Measurements from ENCODE around the gene NPFFR2. TPM values are rescaled to one million over a fixed set of nuclear protein-coding genes. Genes with fewer than 3 reads are reported as not detected.

Gene NPFFR2
- total RNA-seq, 1 experiment from 2014 or later, result not detected

DNA sequence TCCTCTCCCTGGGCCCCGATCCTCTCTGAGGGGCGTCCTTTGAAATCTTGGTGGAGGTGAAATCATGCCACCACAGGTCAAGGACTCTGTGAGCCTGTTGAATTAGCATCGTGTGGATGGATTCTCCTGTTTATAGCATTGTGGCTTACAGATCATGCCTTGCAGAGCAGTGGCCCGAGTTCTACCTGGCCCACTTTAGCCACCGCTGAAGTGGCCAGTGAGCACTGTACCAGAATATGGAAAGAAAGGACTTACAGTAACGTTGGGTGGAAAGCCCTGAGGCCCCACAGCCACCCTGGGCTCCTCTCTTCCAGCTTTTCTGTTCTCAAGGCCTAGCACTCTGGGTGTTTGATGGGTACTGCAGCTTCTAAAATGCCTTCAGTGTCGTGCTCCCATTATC is 35.3 kb downstream of the NPFFR2 start:
- intact Hi-C loops (cut with micrococcal nuclease), result no loop called here
- Histone ChIP-seq H4K20me1 (ENCODE audit: insufficient read depth) (no peaks in the 10 kb centered on the region), H3K36me3 (ENCODE audit: control insufficient read depth in 1 of 2, insufficient read depth in 2 of 2, low read length in 2 of 2) (no peaks in the 10 kb centered on the region), H3K9ac (ENCODE audit: low read length) (no peak overlapping the region), H3K9me3 (ENCODE audit: control insufficient read depth in 1 of 2, insufficient read depth in 1 of 2, low read depth in 1 of 2, low read length in 2 of 2) (peaks cover 10 to 29% of the 10 kb centered on the region in 2 experiments; a peak in 3 of 4 replicates), H3K4me3 (replicated peaks in 1 of 2; ENCODE audit: low read depth in 1 of 2, low read length in 2 of 2) (no peak overlapping the region), H3K79me2 (ENCODE audit: insufficient read depth, low read length) (no peaks in the 10 kb centered on the region), H2AFZ (ENCODE audit: low read depth, low read length, poor library complexity, severe bottlenecking) (no peak overlapping the region), H3K4me2 (ENCODE audit: low read length) (no peak overlapping the region), H3K27me3 (ENCODE audit: insufficient read depth, low read length) (no peaks in the 10 kb centered on the region), H3K4me1 (ENCODE audit: control insufficient read depth in 1 of 2, insufficient read depth in 2 of 2, low read length in 2 of 2) (no peaks in the 10 kb centered on the region), H3K9me2 (ENCODE audit: insufficient read depth) (no peaks in the 10 kb centered on the region), H3K27ac (ENCODE audit: low read depth, low read length) (no peak overlapping the region)
- BruUV-seq (replicated peaks), result no TSS peak
- DNase-seq (ENCODE audit: low read depth, low spot score) (no peak), ATAC-seq (no peak)
- ChIA-PET POLR2A (no interaction called here), CTCF (no interaction called here), RAD21 (ENCODE audit: low non-redundant PET in 1 of 2, low total read pairs in 2 of 2, uncharacterized antibody in 2 of 2, unreplicated experiment in 2 of 2) (no interaction called here)
- TF ChIP-seq, protein P1, sequence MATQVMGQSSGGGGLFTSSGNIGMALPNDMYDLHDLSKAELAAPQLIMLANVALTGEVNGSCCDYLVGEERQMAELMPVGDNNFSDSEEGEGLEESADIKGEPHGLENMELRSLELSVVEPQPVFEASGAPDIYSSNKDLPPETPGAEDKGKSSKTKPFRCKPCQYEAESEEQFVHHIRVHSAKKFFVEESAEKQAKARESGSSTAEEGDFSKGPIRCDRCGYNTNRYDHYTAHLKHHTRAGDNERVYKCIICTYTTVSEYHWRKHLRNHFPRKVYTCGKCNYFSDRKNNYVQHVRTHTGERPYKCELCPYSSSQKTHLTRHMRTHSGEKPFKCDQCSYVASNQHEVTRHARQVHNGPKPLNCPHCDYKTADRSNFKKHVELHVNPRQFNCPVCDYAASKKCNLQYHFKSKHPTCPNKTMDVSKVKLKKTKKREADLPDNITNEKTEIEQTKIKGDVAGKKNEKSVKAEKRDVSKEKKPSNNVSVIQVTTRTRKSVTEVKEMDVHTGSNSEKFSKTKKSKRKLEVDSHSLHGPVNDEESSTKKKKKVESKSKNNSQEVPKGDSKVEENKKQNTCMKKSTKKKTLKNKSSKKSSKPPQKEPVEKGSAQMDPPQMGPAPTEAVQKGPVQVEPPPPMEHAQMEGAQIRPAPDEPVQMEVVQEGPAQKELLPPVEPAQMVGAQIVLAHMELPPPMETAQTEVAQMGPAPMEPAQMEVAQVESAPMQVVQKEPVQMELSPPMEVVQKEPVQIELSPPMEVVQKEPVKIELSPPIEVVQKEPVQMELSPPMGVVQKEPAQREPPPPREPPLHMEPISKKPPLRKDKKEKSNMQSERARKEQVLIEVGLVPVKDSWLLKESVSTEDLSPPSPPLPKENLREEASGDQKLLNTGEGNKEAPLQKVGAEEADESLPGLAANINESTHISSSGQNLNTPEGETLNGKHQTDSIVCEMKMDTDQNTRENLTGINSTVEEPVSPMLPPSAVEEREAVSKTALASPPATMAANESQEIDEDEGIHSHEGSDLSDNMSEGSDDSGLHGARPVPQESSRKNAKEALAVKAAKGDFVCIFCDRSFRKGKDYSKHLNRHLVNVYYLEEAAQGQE (IDR thresholded peaks at IDR 0.05; ENCODE audit: low read depth), result no peak
- TF ChIP-seq SIN3A (IDR thresholded peaks at IDR 0.05; ENCODE audit: low read depth) (no peak), TCF7L2 (IDR thresholded peaks at IDR 0.05; ENCODE audit: borderline replicate concordance, extremely low read depth, insufficient read depth, insufficient read length) (no peak), EGR1 (IDR thresholded peaks at IDR 0.05; ENCODE audit: low read depth) (no peak), ZBTB33 (IDR thresholded peaks at IDR 0.05; ENCODE audit: extremely low read depth, insufficient replicate concordance, low read length) (no peak), CTCF (IDR thresholded peaks at IDR 0.05 in 2 of 3, conservative IDR thresholded peaks at IDR 0.05 in 1 of 3; ENCODE audit: borderline replicate concordance in 1 of 3, insufficient read depth in 1 of 3, low read depth in 2 of 3, low read length in 2 of 3) (no peak)
- TF ChIP-seq, protein P2, sequence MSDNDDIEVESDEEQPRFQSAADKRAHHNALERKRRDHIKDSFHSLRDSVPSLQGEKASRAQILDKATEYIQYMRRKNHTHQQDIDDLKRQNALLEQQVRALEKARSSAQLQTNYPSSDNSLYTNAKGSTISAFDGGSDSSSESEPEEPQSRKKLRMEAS (IDR thresholded peaks at IDR 0.05), result no peak

Data from HCT116 (cell line).